Measurements from ENCODE around the gene SLC8A1.

DNA sequence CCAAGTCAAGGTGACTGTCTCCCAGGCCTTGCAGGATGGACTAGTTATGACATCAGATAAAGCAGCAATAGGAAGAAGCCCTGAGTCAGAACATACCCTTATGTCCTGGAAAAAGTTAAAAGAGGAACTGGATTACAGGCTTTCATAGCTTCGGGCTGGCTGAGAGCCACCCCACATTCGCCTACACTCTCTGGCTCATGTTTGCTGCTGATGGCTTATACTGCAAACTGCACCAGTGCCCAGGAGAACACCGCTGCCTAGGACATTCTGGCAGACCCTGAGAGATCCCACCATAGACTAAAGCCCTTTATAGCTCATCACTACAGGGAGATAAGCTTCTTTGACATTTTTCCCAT, 20.3 kb downstream of the SLC8A1 start:
- TF ChIP-seq CTCF (IDR thresholded peaks at IDR 0.05) (no peak), POLR2A (IDR thresholded peaks at IDR 0.05) (no peak)
